Thyroid gland (tissue), 4 donors: Measurements from ENCODE around the gene TPCN2.

ENCODE experiments used
- CTCF ChIP-seq, 6 experiments: fragments of 200-600 bp in 3 of 6; fragments of 450-650 bp in 3 of 6; sonication (generic) in 3 of 6; IDR thresholded peaks; one replicate each; pipeline ENCODE4 v1.5.1; 2016 to 2019; ENCODE audit warnings: antibody characterized with exemption in 6 of 6, mild to moderate bottlenecking in 2 of 6, inconsistent platforms in 1 of 6, moderate library complexity in 1 of 6
- POLR2A ChIP-seq, 2 donors: fragments of 450-650 bp; IDR thresholded peaks; one replicate each; pipeline ENCODE4 v1.6.1; 2017; ENCODE audit warnings: antibody characterized with exemption in 2 of 2, mild to moderate bottlenecking in 2 of 2, moderate library complexity in 1 of 2

- TF ChIP-seq CTCF (IDR thresholded peaks at IDR 0.05) (no peak), POLR2A (IDR thresholded peaks at IDR 0.05) (no peak)
Observed at GRCh38 chr11:69114362-69114761, 65.6 kb downstream of the TPCN2 start.
